Esophagus muscularis mucosa (tissue), 4 donors: ENCODE results near the gene CCDC148.

Source experiments
- EP300 ChIP-seq: sonication (generic); formaldehyde crosslinking; IDR thresholded peaks from one replicate; pipeline ENCODE4 v1.6.1; 2017; ENCODE audit warnings: antibody characterized with exemption
- POLR2A ChIP-seq: fragments of 450-650 bp; IDR thresholded peaks from one replicate; pipeline ENCODE4 v1.6.1; 2017; ENCODE audit warnings: antibody characterized with exemption, moderate library complexity, mild to moderate bottlenecking, low read depth
- TF ChIP-seq, protein P1 (sequence below), 3 experiments: fragments of 200-600 bp in 2 of 3; fragments of 450-650 bp in 1 of 3; sonication (generic) in 2 of 3; IDR thresholded peaks; one replicate each; pipeline ENCODE4 v1.5.1; 2017 to 2019; ENCODE audit warnings: antibody characterized with exemption in 3 of 3, mild to moderate bottlenecking in 2 of 3, moderate library complexity in 1 of 3

DNA sequence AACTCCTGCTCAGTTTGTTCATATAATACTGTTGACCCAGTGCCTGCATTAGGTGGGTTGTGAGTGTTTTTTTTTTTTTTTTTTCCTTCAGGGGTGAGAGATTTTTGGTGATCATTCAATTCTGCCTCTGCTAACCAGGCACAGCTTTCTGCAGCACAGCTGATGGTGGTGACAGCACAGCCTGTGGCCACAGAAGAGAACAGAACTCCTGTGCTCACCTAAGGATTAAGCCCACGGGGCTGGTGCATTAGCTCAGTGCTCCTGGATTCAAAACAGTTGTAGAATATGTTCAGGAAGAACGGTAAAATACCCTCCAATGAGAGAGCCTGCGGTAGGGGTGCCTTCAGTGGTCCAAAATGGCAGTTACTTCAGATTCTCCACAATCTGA, 42.2 kb upstream of the CCDC148 start:
- no peak for TF ChIP-seq EP300
- TF ChIP-seq, protein P1, sequence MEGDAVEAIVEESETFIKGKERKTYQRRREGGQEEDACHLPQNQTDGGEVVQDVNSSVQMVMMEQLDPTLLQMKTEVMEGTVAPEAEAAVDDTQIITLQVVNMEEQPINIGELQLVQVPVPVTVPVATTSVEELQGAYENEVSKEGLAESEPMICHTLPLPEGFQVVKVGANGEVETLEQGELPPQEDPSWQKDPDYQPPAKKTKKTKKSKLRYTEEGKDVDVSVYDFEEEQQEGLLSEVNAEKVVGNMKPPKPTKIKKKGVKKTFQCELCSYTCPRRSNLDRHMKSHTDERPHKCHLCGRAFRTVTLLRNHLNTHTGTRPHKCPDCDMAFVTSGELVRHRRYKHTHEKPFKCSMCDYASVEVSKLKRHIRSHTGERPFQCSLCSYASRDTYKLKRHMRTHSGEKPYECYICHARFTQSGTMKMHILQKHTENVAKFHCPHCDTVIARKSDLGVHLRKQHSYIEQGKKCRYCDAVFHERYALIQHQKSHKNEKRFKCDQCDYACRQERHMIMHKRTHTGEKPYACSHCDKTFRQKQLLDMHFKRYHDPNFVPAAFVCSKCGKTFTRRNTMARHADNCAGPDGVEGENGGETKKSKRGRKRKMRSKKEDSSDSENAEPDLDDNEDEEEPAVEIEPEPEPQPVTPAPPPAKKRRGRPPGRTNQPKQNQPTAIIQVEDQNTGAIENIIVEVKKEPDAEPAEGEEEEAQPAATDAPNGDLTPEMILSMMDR (IDR thresholded peaks at IDR 0.05) = no peak
- no peak for TF ChIP-seq POLR2A
